M059J (cell line): Measurements from ENCODE around the gene ANKRD28. TPM values are rescaled to one million over a fixed set of nuclear protein-coding genes. Genes with fewer than 3 reads are reported as not detected.
A peak's percentile ranks its signal among the peaks of the same experiment; 100 is the strongest.
"Not testable (repeated sequence)": the region's sequence is repeated elsewhere in the genome, so short reads cannot be mapped to it uniquely, and the experiment has no call there.

Source experiments
- DNase-seq: peaks from one replicate; pipeline ENCODE4 v3.0.0-alpha.2; 2012; ENCODE audit warnings: low read depth
- total RNA-seq: library from RNA; depleted of rRNA; stranded (reverse); fragments of >200 nt; shearing (Covaris generic); gene quantifications from 2 replicates; pipeline ENCODE4 v1.2.3, GENCODE V29; 2014

The ANKRD28 gene
- total RNA-seq, 1 experiment from 2014 or later = 41.9 TPM

DNA sequence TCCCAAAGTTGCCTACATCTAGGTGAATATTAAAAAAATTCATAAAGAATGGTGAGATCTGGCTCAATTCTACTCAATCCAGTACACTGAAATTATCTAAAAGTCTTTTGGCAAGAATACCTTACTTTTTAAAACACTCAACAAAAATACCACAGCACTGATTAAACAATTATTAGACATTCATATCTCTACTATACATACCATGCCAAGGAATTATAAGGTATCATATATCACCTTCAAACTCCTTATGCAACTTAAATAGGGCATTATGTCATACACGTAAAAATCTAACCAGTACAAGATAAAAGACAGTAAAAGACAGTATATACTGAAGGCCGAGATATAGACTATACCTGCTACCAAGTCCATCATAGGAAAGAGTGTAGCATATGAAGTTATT is 6.1 kb upstream of the ANKRD28 start:
- no peak for DNase-seq

DNA sequence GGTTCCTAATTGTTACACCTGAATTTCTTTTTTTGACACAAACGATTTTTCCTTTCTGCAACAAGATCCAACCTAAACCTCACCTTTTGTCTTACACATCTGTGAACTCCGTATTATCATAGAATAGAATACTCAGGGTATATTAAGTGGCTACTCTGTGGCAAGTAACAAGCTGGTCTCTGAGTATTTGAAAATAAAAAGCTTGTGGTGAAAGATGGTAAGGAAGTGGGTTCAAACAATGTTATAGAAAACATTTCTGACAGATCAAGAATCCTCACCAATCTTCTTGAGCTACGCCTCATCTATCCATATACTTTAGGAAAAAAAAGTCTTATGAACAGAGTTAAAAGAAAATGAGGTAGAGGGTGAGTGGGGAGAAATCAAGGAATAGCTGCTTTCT is 3.5 kb upstream of the ANKRD28 start:
- no peak for DNase-seq

DNA sequence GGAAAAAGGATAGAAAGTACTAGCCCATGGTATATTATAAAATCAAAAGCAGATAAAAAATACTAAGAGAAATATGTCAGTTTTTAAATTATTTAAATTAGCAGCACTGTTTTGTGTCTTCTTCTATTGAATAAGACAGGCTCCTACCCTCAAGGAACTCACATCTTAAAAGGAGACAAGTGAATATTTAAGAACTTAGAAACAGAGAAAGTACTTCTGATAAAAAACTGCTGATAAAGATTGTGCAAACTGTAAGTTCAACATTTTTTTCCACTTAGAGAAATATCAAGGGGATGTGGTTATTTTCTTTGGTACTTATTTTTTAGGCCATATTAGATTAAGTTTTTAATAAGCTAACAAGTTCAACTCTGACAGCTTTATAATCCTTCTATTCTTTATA is 3.0 kb upstream of the ANKRD28 start:
- no peak for DNase-seq

DNA sequence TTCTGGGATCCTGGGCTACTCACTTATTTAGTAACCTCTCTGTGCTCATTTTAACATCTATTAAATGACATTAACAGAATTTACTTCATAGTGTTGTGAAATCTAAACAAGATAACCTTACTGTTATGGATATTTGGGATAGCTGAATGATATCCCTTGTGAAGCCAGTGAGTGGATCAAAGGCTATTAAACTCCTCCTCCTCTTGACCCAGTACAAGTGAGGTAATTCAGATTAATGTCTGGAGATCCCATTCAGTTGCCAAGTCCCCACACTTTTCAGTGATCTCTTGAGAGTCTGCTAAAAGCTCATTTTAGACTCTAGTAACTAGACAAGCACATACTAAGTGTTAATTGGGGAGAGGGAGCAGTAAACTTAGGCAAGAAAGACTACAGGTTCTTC is 2.5 kb upstream of the ANKRD28 start:
- DNase-seq = no peak

DNA sequence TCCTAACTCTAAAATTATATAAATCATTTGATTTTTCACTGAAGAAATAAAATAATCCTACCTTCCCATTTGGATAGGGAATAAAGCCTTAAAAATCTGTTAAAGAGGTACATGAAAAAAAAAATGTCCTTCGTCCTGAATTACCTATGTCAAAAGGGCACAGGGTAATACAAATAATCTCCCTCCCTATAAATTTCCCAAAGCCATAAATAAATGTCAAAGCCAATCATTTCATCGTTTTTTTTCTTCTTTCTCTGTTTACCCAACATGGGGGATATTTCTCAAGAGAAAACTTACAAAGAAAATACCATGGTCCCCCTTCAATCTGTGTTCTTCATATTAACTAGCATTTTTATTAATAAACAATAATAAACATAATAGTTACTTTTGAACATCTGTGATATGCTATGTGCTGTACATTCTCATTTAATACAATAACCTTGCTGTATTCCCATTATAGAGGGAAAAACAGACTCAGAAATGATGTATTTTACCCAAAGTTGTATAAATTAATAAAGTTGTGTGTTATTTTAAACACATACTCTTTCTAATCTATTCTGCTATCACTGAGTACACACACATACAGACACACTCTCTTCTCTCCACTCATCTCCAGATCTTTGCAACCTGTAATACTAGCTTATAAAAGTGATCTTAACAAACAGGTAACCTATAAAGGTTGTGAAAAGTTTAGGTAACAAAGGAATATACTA is 910 bp upstream of the ANKRD28 start:
- no peak for DNase-seq

DNA sequence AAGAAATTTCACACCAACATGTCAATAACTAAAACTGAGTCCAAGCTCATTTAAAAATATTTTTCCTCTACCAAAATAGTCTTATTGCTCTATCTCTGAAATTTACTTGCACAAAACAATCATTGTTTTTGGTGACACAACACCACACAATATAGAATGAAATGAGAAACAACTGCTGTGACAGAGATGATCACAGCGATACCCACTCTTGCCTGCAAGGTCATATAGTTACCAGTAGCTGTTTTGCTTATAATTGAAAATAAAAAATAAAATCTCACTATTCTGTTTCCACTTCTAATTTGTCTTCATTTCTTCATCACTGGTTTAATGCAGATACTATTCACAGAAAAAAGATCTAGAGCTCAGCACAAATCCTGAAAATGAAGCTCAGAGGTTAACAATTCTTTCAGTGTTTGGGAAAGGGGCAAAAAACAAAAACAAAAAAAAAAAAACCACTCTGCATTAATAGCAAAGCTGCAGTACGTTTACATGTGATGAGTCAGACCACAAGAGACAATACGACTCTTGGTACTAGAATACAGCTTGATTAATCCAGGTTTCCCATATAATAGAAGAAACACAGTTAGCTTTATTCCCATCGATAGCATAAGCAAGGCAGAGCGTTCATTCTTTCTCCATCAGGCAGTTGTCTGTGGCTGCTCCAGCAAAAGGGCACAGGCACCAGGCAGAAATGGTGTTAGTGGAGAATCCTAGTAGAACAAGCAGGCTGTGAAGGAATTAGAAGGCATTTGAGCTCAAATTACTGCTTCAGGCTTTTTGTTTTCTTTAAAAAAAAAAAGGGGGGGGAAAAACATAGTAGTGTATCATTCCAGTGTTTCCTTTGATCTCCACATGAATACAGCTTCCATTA is 773 bp downstream of the ANKRD28 start:
- peak; percentile 82 for DNase-seq

DNA sequence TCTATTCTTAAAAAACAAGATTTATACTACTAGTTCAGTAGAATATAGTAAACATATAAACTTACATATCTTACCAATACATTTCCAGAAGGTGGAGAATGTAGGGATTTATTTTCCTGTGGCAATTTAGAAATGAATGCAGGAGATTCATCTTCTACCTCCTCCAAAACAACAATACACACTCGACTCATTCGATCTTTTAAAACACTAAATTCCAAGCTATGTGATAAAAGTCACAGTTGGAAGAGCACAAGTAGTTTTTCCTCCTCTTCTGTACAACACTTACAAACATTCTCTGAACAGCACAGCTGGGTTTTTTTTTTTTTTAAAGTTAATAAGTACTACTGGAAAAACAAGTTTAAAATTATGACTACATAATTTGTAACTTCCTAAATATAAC is 1.4 kb downstream of the ANKRD28 start:
- DNase-seq = peak; percentile 28

DNA sequence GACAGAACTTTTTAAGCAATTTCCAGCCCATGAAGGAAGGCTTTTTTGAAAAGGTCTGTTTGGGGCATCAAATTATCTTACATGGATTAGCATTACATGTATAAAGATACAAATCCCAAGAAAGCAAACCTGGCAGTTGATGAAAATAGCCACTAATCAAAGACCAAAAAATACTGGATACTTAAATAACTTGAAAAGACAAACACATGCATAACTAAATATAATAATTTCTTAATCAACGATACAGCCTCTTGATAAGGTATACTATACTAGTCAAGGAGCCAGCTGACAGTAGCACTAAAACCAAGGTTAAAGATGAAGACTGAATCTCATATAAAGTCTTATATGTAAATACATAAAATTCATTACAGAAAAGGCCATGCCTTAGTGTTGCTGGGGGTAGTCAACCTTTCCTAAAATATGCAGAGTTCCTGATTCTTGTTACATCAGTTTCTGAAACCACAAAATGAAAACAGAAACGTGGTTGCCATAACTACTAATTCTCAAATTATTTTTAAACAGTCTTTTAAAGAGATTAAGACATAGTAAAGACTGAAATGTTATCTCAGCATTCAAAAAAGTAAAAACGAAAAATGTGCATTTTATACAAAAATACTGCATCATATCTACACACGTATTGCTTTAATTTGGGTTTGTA is 2.0 kb downstream of the ANKRD28 start:
- DNase-seq = peak; percentile 82

DNA sequence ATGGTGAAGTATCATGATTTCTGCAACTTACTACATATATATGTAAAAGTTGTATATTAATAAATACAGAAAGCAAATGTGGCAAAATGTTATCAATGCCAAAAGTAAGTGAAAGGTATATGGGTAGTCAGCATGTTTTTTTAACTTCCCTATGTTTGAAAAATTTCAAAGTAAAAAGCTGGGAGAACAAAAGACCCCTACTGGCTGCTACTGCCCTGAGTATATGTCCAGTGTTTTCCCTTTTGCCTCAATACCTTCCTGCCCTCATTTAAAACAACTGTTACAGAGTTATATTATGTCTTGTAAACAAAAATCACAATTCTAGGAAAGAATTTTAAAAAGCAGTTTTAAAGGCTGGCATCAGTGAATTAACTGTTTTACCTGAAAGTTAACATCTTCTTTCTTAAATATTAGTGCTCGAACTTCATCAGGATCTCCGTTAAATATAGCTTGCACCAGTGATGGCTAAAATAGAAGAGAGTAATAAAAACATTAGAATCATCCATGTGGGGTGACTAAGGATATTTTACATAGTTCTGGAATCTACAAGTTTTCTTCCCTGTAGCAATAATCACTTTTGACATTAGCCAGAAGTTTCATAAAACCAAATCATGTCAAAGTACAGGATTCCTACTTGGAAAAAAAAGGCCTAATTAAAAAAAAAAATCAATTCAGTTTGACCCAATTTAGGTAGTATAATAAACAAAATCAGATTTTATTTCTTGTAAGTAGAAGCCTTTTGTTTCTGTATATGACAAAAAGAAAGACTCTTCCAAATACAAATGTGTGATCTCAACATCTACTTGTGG is 2.7 kb downstream of the ANKRD28 start:
- DNase-seq = peak; percentile 41

DNA sequence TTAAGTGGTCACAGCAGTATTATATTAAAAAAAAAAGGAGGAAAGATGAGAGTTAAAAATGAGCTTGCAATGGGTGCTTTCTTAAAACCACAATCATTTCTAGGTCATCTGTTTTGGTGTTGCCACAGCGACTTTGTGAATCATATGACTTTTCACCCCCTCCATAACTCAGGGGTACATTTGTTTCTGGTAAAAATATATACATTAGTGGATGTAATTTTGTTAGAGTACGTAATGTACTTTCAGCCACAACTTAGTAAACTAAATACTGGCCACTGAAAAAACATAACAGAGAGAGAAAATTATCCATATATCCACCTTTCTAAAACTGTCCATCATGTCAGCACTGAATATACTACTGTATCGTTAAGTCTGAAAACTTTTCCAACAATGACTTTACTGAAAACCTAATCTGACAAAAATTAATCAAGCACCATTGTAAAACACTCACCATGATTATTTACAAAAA is 3.4 kb downstream of the ANKRD28 start:
- peak; percentile 75 for DNase-seq

DNA sequence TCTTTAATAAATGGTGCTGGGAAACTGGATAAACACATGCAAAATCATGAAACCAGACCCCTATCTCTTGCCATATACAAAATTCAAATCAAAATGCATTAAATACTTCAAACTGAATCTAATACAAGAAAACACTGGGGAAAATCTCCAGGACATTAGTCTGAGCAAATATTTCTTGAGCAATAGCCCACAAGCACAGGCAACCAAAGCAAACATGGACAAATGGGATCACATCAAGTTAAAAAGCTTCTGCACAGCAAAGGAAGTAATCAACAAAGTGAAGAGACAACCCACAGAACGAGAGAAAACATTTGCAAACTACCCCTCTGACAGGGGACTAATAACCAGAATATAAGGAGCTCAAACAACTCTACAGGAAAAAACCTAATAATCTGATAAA is 6.3 kb downstream of the ANKRD28 start:
- DNase-seq = no peak

DNA sequence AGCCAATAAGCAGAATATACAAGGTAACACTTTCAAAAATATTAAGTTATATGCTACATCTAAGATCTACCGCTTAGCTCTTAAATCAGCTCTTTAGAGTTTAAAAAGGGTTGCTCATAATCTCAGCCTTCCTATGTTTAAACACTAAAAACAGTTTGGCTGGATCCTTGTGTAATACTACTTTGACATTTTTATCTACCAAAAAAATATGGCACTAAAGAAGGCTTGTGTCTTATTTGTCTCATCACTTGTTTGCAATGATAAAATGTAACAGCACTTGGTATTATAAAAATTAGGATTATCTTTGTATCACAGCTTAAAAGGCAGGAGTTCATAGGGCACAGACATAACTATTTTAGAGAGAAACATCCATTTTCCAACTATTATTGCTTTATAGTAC is 9.8 kb downstream of the ANKRD28 start:
- DNase-seq = no peak

DNA sequence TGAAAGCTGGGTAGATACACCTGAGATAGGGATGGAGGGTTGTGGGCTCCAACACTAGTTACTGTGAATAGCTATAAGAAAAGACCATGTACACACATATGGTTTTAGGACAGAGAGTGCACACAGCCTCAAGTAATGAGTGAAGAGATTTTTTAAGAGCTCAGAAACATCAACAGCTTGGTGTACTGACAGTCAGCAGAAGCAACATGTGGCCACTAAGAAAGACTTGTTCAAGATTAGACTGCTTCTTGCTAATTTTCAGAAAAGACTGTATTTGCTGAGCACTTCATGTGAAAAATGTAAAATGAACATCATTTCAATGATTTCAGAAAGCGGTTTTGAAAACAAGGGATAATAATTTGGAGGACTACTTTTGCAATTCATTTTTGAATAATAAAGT is 10.3 kb downstream of the ANKRD28 start:
- no peak for DNase-seq

DNA sequence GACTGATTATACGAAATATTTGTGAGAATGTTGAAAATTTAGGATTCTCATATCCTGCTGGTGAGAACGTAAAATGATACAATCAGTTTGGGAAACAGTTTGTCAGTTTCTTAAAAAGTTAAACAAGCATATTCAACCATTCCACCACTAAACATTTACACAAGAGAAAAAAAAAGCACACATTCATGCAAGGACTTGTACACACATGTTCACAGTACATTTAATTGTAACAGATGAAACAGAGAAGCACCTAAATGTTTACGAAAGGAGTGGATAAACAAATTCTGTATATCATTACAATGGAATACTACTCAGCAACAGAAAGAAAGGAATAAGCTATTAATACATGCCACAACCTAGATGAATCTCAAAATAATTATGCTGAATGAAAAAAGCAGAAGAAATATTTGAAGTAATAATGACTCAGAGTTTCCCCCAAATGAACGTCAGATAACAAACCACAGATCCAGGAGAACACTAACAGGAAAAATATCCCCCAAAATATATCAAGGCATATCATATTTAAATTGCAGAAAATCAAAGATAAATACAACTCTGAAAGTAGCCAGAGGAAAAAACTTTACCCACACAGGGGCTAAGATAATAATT is 14.3 kb downstream of the ANKRD28 start:
- peak; percentile 67 for DNase-seq

DNA sequence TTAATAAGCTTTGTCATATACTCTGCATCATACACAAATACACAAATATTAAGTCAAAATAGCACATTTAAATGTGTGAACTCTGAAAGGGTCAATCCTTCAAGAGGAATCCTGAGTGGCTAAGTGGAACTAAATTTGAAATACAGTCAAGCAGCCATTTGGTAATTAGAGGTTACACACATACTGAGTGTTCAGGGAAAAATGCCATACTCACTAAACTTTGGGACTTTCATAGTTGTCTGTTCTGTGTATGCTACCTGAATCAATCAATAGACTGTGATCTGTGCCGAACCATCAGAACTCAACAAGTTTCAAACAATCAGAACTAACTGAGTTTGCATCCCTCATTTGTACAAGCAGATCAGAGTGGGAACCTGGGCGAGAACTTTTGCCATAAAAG is 15.3 kb downstream of the ANKRD28 start:
- no peak for DNase-seq

DNA sequence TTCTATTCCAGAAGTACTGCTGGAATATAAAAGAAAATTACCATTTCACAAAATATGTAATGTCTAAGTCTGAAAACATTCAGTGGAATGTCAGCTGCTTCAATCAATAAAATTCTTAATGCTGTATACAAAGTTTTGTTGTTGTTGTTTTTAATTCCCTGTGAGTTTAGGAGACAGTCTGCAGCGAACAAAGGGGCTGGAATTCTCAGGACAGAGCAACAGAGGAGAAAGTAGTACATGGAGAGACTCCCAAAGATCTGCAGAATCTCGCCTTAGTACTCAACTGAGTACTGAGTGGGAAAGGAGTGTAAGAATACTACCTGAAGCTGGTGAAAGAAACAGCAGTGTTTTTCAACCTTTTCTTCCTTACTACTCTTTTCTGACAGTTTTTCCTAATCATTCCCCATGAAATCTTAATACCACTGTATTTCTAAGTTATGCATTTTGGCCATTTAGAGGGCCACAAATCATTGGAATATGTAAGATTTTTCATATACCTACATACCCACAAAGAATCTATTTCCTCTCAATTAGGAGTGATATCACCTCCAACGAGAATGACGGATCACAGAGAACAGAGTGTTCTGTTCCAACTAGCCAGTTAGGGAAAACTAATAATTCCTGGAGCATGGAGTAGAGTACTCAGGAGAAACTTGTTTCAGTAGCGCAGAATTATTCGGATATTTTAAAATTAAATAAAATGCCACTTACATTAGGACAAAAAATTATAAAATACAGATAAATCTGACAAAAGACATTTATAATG is 16.0 kb downstream of the ANKRD28 start:
- DNase-seq = no peak

DNA sequence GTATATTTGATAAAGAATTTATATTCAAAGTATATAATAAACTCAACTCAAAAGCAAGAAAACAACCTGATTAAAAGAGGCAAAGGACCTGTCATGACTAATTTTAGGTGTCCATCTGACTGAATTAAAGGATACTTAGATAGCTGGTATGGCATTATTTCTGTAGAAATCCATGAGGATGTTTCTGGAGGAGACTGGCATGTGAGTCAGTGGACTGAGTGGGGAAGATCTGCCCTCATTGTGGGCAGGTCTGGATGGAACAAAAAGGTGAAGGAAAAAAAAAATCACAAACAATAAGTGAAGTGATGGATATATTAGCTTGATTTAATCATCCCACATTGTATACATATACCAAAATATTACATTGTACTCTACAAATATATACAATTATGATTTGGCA is 16.6 kb downstream of the ANKRD28 start:
- no peak for DNase-seq

DNA sequence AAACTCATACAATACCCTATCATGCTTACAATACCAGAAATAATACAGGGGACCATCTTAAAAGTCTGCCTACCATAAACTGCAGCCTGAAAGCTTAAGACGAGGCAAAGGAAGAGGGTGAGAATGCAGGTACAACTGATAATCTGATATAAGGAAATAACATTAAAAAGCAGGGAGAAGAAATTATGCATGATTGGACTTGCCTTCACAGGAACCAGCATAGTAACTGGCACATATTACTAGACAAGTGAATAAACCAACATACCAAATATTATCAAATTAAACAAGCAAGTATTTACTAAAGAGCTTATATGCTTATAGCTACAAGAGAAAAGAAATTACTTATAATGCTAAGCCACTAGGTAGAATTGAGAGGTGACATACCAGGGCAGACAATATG is 18.7 kb downstream of the ANKRD28 start:
- no peak for DNase-seq

DNA sequence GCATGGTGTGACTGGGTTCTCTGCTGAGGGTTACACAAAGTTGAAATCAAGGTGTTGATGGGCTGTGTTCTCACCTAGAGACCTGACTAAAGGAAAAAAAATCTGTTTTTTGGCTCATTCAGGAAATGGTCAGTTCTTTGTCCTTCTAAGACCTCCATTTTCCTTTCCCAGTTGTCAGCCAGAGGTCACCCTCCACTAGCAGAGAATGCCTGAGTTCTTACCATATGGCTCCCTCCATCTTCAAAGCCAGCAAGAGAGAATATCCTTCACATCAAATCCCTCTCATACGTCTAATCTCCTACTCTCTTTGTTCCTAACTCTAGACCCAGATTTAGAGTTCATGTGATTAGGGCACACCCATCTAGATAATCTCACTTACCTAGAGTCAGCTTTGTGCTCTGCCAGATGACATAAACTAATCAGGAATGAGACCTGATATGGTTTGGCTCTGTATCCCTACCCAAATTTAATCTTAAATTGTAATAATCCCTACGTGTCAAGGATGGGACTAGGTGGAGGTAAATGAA is 19.4 kb downstream of the ANKRD28 start:
- DNase-seq = no peak

DNA sequence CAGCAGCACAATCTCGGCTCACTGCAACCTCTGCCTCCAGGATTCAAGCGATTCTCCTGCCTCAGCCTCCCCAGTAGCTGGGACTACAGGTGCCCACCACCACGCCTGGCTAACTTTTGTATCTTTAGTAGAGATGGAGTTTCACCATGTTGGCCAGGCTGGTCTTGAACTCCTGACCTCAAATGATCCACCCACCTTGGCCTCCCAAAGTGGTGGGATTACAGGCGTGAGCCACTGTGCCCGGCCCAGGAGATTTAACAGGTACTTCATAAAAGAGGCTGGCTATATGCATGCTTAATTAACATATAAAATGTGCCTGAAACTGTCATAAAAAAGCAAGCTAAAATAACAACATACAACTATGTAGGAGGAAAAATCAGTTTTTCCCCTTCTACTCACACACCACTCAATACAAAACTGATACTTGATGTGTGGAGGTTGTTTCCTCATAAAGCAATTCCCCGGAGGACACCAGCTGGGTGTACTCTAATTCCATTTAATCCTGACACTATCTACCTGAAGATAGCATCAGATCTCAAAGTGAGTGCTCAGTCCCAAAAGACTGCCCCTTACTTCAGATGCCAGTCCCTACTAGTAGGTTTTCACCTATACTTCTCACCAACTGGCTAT is 22.7 kb downstream of the ANKRD28 start:
- not testable (repeated sequence) for DNase-seq
